22Rv1 (cell line): ENCODE results near the gene PPP2R1A.

Source experiments
- CTCF ChIP-seq: fragments of 450-650 bp; IDR thresholded peaks from 2 replicates; pipeline ENCODE4 v1.5.1; 2017; ENCODE audit warnings: mild to moderate bottlenecking
- ZFX ChIP-seq: fragments of 450-650 bp; IDR thresholded peaks from 2 replicates; pipeline ENCODE4 v1.6.1; 2017; ENCODE audit warnings: antibody characterized with exemption, borderline replicate concordance

GRCh38 chr19:52212572-52213255 lies 22.9 kb downstream of the PPP2R1A start:
- TF ChIP-seq CTCF (no peak), ZFX (no peak)
